ENCODE measurements around the gene KCTD5.
"Not testable (repeated sequence)": the region's sequence is repeated elsewhere in the genome, so short reads cannot be mapped to it uniquely, and the experiment has no call there.

Gene KCTD5

GRCh38 chr16:2663553-2664546, 18.5 kb upstream of the KCTD5 start:
- ChIA-PET CTCF (interaction anchor here (0.6 to 0.9 kb wide), 2 partner anchors 10 to 1425 kb away, joined by 3 read pairs; no protein-coding TSS in a partner anchor), POLR2A (interaction anchor here (1.1 to 1.6 kb wide), 2 partner anchors 14 to 61 kb away, joined by 3 to 4 read pairs; no protein-coding TSS in a partner anchor)
- peak; percentile 21 for DNase-seq (ENCODE audit: extremely low spot score)
- TF ChIP-seq CTBP1 (IDR thresholded peaks at IDR 0.05; ENCODE audit: borderline replicate concordance) (peak; percentile 36; the same call in 1 of the 2 replicates), PKNOX1 (IDR thresholded peaks at IDR 0.05) (peak; percentile 69), TARDBP (IDR thresholded peaks at IDR 0.05) (no peak), SP1 (IDR thresholded peaks at IDR 0.05) (no peak), HDGF (IDR thresholded peaks at IDR 0.05; ENCODE audit: borderline replicate concordance) (no peak), L3MBTL2 (conservative IDR thresholded peaks at IDR 0.05) (0 out of 2 replicates have a peak, but pooled peaks have one; percentile 29), ELF4 (IDR thresholded peaks at IDR 0.05) (no peak), FOXA1 (IDR thresholded peaks at IDR 0.05) (no peak), ZNF384 (IDR thresholded peaks at IDR 0.05) (no peak), LEF1 (IDR thresholded peaks at IDR 0.05; ENCODE audit: borderline replicate concordance) (no peak), FOXK2 (IDR thresholded peaks at IDR 0.05) (no peak), ARNT (IDR thresholded peaks at IDR 0.05) (no peak)

- POLR2A ChIA-PET = interaction anchor here (1.6 kb wide), 1 partner anchor 61 kb away, joined by 4 read pairs; no protein-coding TSS in a partner anchor
- no peak for DNase-seq (ENCODE audit: extremely low spot score)
- TF ChIP-seq PKNOX1 (IDR thresholded peaks at IDR 0.05) = no peak
- no peak for TF ChIP-seq SUZ12 (IDR thresholded peaks at IDR 0.05)
- TF ChIP-seq ZNF384 (IDR thresholded peaks at IDR 0.05) = no peak
- TF ChIP-seq BHLHE40 (IDR thresholded peaks at IDR 0.05; ENCODE audit: borderline replicate concordance) = no peak
- no peak for TF ChIP-seq NFRKB (IDR thresholded peaks at IDR 0.05)
- TF ChIP-seq CTBP1 (IDR thresholded peaks at IDR 0.05; ENCODE audit: borderline replicate concordance) = no peak
- no peak for TF ChIP-seq LEF1 (IDR thresholded peaks at IDR 0.05; ENCODE audit: borderline replicate concordance)
- TF ChIP-seq TARDBP (IDR thresholded peaks at IDR 0.05) = no peak
- TF ChIP-seq HDGF (IDR thresholded peaks at IDR 0.05; ENCODE audit: borderline replicate concordance) = no peak
- no peak for TF ChIP-seq L3MBTL2 (conservative IDR thresholded peaks at IDR 0.05)
- no peak for TF ChIP-seq SP1 (IDR thresholded peaks at IDR 0.05)
- no peak for TF ChIP-seq FOXM1 (IDR thresholded peaks at IDR 0.05; ENCODE audit: borderline replicate concordance)
- TF ChIP-seq FOXA1 (IDR thresholded peaks at IDR 0.05) = no peak
- no peak for TF ChIP-seq FOXK2 (IDR thresholded peaks at IDR 0.05)
- no peak for TF ChIP-seq ARNT (IDR thresholded peaks at IDR 0.05)
- no peak for TF ChIP-seq ELF4 (IDR thresholded peaks at IDR 0.05)
- CTCF ChIA-PET = interaction anchor here (0.9 kb wide), 1 partner anchor 9 kb away, joined by 3 read pairs; no protein-coding TSS in a partner anchor
Measured at GRCh38 chr16:2664574-2664982, 17.7 kb upstream of the KCTD5 start.

DNA sequence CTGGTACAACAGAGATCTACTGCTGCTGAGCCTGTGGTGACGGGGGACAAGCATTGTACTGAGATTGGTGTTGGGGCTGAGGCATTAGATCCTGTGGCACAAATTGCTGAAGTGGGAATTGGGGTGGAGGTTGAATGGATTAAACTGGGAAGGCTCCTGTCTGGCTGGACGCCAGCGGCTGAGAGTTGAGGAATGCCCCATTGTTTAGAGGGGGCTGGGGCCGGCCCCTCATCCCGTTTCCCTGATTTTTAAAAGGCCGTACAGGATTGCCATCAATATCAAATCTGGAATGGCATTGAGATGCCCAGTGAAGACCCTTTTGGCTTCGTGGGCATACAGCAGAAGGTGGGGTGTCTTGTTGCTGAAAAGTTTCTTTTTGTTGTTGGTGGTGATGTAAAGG, 15.7 kb upstream of the KCTD5 start:
- POLR2A ChIA-PET = not testable (repeated sequence)

GRCh38 chr16:2669587-2669986, 12.7 kb upstream of the KCTD5 start:
- CTCF ChIA-PET; DNase-seq (ENCODE audit: extremely low spot score); POLR2A ChIA-PET: not testable (repeated sequence)

More for the DNA sequence above, 15.7 kb upstream of the KCTD5 start:
- CTCF ChIA-PET; DNase-seq (ENCODE audit: extremely low spot score): not testable (repeated sequence)

DNA sequence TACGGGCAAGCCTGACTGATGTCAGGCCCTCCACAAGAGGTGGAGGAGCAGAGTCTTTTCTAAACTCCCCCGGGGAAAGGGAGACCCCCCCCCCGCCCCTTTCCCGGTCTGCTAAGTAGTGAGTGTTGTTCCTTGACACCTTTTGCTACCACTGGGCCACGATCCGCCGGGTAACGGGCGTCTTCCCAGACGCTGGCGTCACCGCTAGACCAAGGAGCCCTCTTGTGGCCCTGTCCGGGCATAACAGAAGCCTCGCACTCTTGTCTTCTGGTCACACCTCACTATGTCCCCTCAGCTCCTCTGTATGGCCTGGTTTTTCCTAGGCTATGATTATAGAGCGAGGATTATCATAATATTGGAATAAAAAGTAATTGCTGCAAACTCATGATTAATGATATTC, 12.3 kb upstream of the KCTD5 start:
- DNase-seq (ENCODE audit: extremely low spot score) = peak; percentile 18
- POLR2A ChIA-PET, CTCF ChIA-PET: not testable (repeated sequence)

DNA sequence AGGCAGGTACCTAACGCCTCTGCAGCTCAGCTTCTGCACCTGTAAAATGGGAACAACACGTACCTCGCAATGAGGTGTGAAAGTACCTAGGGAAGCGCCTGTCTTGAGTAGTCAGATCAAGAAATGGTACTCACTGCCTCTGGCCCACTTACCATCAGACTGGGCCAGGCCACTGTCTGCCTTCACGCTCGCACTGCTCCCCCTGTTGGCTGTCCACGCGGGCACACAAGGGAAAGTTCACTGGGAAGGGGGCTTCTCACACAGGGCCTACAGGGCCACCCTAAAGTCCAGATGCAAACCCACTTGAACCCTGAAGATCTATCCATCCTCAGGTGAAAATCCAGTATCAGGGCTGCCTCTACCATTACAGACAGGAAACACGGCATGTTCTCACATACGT, 11.1 kb upstream of the KCTD5 start:
- POLR2A ChIA-PET; DNase-seq (ENCODE audit: extremely low spot score); CTCF ChIA-PET: not testable (repeated sequence)

DNA sequence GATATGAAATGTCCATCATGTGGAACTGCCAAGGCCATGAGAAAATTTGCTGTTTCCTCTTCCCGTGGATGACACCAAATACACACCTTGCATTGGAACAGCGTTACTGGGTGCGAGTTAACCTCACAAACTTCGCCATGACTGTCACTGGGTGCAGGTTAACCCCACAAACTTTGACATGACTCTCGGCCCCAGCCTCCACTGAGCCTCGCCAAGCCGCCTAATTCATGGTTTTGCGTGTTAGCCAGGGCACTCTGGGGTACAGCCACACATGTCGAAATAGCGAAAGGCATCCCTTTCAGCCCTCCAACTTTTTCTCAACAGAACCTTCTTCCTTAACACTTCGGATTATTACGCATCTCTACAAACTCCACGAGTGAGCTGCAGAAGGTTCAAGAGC, 10.6 kb upstream of the KCTD5 start:
- no peak for DNase-seq (ENCODE audit: extremely low spot score)
- CTCF ChIA-PET = no interaction called here
- TF ChIP-seq SUZ12 (IDR thresholded peaks at IDR 0.05) = no peak
- no peak for TF ChIP-seq NFRKB (IDR thresholded peaks at IDR 0.05)
- no peak for TF ChIP-seq ZNF384 (IDR thresholded peaks at IDR 0.05)
- TF ChIP-seq PKNOX1 (IDR thresholded peaks at IDR 0.05) = no peak
- no peak for TF ChIP-seq L3MBTL2 (conservative IDR thresholded peaks at IDR 0.05)
- no peak for TF ChIP-seq ARNT (IDR thresholded peaks at IDR 0.05)
- no peak for TF ChIP-seq FOXK2 (IDR thresholded peaks at IDR 0.05)
- TF ChIP-seq ELF4 (IDR thresholded peaks at IDR 0.05) = no peak
- TF ChIP-seq FOXA1 (IDR thresholded peaks at IDR 0.05) = no peak
- TF ChIP-seq LEF1 (IDR thresholded peaks at IDR 0.05; ENCODE audit: borderline replicate concordance) = no peak
- TF ChIP-seq HDGF (IDR thresholded peaks at IDR 0.05; ENCODE audit: borderline replicate concordance) = no peak
- no peak for TF ChIP-seq BHLHE40 (IDR thresholded peaks at IDR 0.05; ENCODE audit: borderline replicate concordance)
- TF ChIP-seq FOXM1 (IDR thresholded peaks at IDR 0.05; ENCODE audit: borderline replicate concordance) = no peak
- no peak for TF ChIP-seq SP1 (IDR thresholded peaks at IDR 0.05)
- TF ChIP-seq TARDBP (IDR thresholded peaks at IDR 0.05) = no peak
- TF ChIP-seq CTBP1 (IDR thresholded peaks at IDR 0.05; ENCODE audit: borderline replicate concordance) = no peak
- POLR2A ChIA-PET = no interaction called here
